Stomach (tissue), 9 donors: ENCODE data around the gene GPER1. TPM values are rescaled to one million over a fixed set of nuclear protein-coding genes. Genes with fewer than 3 reads are reported as not detected.

Experiments
- DNase-seq, 2 donors: peaks; one replicate each; pipeline versions ENCODE4 v3.0.0 to v3.0.0-alpha.2; 2013 to 2019
- H3K27ac ChIP-seq, 5 donors: fragments of 200-600 bp in 4 of 5; sonication (generic) in 4 of 5; one replicate each; pipeline ENCODE4 v1.5.1; 2013 to 2019; ENCODE audit warnings: mild to moderate bottlenecking in 1 of 5, moderate library complexity in 1 of 5
- H3K27me3 ChIP-seq, 3 donors: fragments of 200-600 bp; sonication (generic); one replicate each; pipeline ENCODE4 v1.5.1; 2017 to 2019; ENCODE audit warnings: mixed run types in 1 of 3
- H3K36me3 ChIP-seq, 4 donors: fragments of 200-600 bp; sonication (generic); 1 replicate in 3 of 4; 2 replicates in 1 of 4; pipeline ENCODE4 v1.5.1; 2016 to 2019
- H3K4me1 ChIP-seq, 4 donors: fragments of 200-600 bp; sonication (generic); one replicate each; pipeline ENCODE4 v1.5.1; 2016 to 2019
- H3K4me3 ChIP-seq, 4 donors: fragments of 200-600 bp; sonication (generic) in 3 of 4; one replicate each; pipeline ENCODE4 v1.5.1; 2016 to 2019; ENCODE audit warnings: mild to moderate bottlenecking in 1 of 4
- H3K9me3 ChIP-seq, 4 donors: fragments of 200-600 bp; sonication (generic); one replicate each; pipeline ENCODE4 v1.5.1; 2016 to 2019
- EP300 ChIP-seq: sonication (generic); formaldehyde crosslinking; IDR thresholded peaks from one replicate; pipeline ENCODE4 v1.6.1; 2017; ENCODE audit warnings: antibody characterized with exemption
- POLR2A ChIP-seq, 4 donors: fragments of 450-650 bp; IDR thresholded peaks; one replicate each; pipeline ENCODE4 v1.6.1; 2016; ENCODE audit warnings: antibody characterized with exemption in 4 of 4, control low read depth in 2 of 4, mild to moderate bottlenecking in 1 of 4, moderate library complexity in 1 of 4
- POLR2AphosphoS5 ChIP-seq, 3 donors: sonication (generic); formaldehyde crosslinking; IDR thresholded peaks; one replicate each; pipeline ENCODE4 v1.6.1; 2016; ENCODE audit warnings: antibody characterized with exemption in 3 of 3
- WGBS, 5 donors: extraction: QIAGEN DNeasy Blood & Tissue Kit in 3 of 5; methylation state at CpG; one replicate each; pipeline versions ENCODE4 v1.1.5 to v1.1.7; 2013 to 2018; 5-methylcytosine and 5-hydroxymethylcytosine counted together
- intact Hi-C: fragments of 100-400 bp; cut with DNase I; formaldehyde crosslinking; loops from one replicate; pipeline ENCODE4 v1.15.1; 2023; ENCODE audit warnings: low total_unique reads
- polyA plus RNA-seq, 3 donors: library from polyadenylated mRNA; stranded (reverse); fragments of 200-250 nt; gene quantifications; one replicate each; pipeline ENCODE4 v1.2.3, GENCODE V29; 2013
- total RNA-seq, 5 donors: library from RNA; depleted of rRNA; stranded (reverse); fragments of >200 nt; gene quantifications; one replicate each; pipeline versions ENCODE4 v1.1.0 to v1.2.3, GENCODE V29; 2014 to 2016
- TF ChIP-seq, protein P1 (sequence below), 7 experiments: fragments of 450-650 bp in 4 of 7; fragments of 200-600 bp in 3 of 7; sonication (generic) in 3 of 7; IDR thresholded peaks; one replicate each; pipeline ENCODE4 v1.5.1; 2016 to 2019; ENCODE audit warnings: antibody characterized with exemption in 7 of 7, control low read depth in 2 of 7, mild to moderate bottlenecking in 1 of 7
- donor health status: healthy with polysubstance abuse.
- donor health status: Bipolar disorder and iron deficiency.
- donor health status: healthy.

The GPER1 gene
- total and polyA plus RNA-seq, 8 donors = 0.58 to 31.2 (median 18.3) TPM; not detected in 1

DNA sequence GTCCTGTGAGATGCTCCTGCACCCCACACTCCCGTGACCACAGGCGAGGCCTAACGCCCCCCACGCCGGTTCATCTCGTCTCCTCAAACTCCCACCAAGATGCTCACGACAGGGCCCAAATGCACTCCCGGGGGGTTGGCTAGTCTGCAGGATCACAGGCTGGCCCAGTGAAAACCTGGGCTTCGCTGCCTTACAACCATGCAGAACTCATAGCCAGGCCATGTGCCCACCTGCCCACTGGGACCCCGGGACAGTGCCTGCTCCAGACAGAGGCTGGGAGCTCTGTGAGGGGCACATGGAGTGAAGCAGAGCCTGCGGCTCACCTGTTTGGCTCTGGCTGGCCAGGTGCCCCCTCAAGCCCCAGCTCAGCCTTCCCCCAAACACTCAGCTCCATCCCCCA is 9.4 kb upstream of the GPER1 start:
- 94 to 98% (median 96%) methylated on average over 9 to 11 of the region's 11 CpGs for WGBS, 5 donors
- Histone ChIP-seq H3K4me1 (peaks cover 34 to 63% (median 53%) of the 10 kb centered on the region in 4 donors), H3K9me3 (no peaks in the 10 kb centered on the region), H3K36me3 (no peaks in the 10 kb centered on the region), H3K27ac (peak overlapping the region in 3 of 5 donors; percentile 58 to 82 (median 71)), H3K27me3 (no peaks in the 10 kb centered on the region), H3K4me3 (no peak overlapping the region)
- intact Hi-C loops = no loop called here
- TF ChIP-seq POLR2AphosphoS5 (IDR thresholded peaks at IDR 0.05) = no peak
- DNase-seq = no peak

DNA sequence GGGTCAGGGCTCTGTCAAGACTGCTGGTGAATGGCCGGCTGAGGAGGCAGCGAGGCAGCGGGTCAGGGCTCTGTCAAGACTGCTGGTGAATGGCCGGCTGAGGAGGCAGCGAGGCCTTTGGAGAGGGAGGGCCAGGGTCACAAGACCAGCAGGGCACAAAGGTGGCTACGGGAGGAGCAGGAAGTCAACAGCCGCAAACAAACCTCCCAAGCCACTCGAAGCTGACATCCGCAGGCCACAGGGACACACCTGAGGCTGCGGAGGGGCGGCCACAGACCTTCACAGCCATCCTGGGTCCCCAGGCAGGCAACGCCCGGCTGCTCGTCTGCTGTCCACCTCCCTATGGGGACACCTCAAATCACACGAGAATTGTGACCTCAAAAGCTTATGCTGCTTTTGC is 8.9 kb upstream of the GPER1 start:
- Histone ChIP-seq H3K4me1 (peaks cover 34 to 68% (median 57%) of the 10 kb centered on the region in 4 donors), H3K4me3 (no peak overlapping the region), H3K36me3 (no peaks in the 10 kb centered on the region), H3K27me3 (no peaks in the 10 kb centered on the region), H3K27ac (no peak overlapping the region), H3K9me3 (no peaks in the 10 kb centered on the region)
- TF ChIP-seq POLR2AphosphoS5 (IDR thresholded peaks at IDR 0.05) (no peak), POLR2A (IDR thresholded peaks at IDR 0.05) (no peak), EP300 (no peak)
- TF ChIP-seq, protein P1, sequence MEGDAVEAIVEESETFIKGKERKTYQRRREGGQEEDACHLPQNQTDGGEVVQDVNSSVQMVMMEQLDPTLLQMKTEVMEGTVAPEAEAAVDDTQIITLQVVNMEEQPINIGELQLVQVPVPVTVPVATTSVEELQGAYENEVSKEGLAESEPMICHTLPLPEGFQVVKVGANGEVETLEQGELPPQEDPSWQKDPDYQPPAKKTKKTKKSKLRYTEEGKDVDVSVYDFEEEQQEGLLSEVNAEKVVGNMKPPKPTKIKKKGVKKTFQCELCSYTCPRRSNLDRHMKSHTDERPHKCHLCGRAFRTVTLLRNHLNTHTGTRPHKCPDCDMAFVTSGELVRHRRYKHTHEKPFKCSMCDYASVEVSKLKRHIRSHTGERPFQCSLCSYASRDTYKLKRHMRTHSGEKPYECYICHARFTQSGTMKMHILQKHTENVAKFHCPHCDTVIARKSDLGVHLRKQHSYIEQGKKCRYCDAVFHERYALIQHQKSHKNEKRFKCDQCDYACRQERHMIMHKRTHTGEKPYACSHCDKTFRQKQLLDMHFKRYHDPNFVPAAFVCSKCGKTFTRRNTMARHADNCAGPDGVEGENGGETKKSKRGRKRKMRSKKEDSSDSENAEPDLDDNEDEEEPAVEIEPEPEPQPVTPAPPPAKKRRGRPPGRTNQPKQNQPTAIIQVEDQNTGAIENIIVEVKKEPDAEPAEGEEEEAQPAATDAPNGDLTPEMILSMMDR (IDR thresholded peaks at IDR 0.05) = no peak
- no peak for DNase-seq
- intact Hi-C loops = no loop called here
- 76 to 85% (median 82%) methylated on average over 15 of the region's 15 CpGs for WGBS, 5 donors

DNA sequence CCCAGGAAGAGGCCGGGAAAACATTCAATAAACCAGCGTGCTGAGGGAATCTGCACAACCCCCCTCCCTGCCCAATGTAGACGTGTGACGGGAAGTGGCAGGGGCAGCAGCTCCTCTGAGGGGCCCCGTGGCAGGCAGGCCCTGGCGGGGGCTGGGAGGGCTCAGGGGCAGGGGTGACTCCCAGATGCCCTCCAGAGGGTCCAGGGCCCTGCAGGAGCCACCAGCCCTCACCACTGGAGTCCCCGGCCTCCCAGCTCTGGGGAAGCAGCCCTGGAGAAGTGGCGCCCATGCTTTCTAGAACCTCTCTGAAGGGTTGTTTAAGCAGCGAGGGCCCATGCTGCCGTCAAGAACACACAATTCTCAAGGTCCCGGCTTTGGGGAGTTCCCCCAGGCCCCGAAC is 8.4 kb upstream of the GPER1 start:
- Histone ChIP-seq H3K27me3 (no peaks in the 10 kb centered on the region), H3K27ac (no peak overlapping the region), H3K9me3 (no peaks in the 10 kb centered on the region), H3K4me1 (peaks cover 34 to 74% (median 63%) of the 10 kb centered on the region in 4 donors), H3K36me3 (no peaks in the 10 kb centered on the region), H3K4me3 (no peak overlapping the region)
- intact Hi-C loops = no loop called here
- 73 to 92% (median 87%) methylated on average over 8 to 12 of the region's 12 CpGs for WGBS, 5 donors
- no peak for TF ChIP-seq POLR2A (IDR thresholded peaks at IDR 0.05)
- no peak for DNase-seq

DNA sequence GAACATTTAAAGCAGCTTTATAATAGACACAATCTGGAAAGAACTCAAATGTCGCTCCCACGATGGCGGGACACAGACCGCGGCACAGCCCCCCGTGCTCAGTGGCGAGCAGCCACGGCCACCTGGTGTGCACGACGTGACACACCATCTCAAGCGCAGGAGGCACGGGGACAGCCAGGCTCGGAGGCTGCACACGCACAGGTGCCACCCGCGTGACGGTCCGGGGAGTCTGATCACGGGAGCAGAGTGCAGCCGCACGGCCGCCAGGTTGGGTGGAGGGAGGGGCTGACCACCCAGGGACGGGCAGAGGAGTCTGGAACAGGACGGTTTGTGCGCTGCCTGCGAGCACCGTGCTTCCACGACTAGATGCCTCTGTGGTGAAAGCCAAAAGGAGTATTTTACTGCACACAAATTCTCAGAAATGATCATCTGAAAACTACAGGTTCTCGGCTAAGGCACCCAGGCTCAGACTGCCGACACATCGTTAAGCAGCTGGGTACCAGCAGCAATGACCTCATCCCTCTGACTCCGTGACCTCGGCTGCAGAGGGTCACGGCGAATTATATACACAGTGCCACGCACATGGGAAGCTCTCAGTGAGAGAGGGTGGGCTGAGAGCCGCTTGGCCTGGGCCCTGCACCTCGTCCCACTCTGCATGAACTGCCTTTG is 7.5 kb upstream of the GPER1 start:
- no peak overlapping the region for H3K4me3 ChIP-seq
- no peaks in the 10 kb centered on the region for H3K36me3 ChIP-seq
- no peak for DNase-seq
- TF ChIP-seq EP300 = no peak
- intact Hi-C loops = no loop called here
- H3K27me3 ChIP-seq = no peaks in the 10 kb centered on the region
- WGBS, 5 donors = 90 to 94% (median 90%) methylated on average over 33 to 38 of the region's 38 CpGs
- no peaks in the 10 kb centered on the region for H3K9me3 ChIP-seq
- no peak overlapping the region for H3K27ac ChIP-seq
- peaks cover 37 to 79% (median 71%) of the 10 kb centered on the region in 4 donors for H3K4me1 ChIP-seq

DNA sequence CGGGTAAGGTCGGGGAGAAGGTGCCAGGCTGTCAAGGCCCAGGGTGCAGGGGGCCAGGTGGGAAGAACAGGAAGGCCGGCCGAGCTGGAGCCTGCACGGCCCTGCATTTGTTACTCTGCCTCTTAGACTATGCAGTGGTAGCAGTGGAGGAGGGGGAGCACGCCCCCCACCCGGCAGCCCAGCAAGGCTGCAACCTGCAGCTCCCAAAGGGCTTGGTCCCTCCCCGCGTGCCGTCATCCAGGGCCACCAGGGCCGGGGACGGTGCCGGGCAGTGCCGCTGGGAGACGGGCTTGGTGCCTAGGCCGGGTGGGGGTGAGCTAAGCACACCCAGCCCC is 7.0 kb upstream of the GPER1 start:
- TF ChIP-seq, protein P1 (IDR thresholded peaks at IDR 0.05) = no peak
- no peak for TF ChIP-seq EP300
- TF ChIP-seq POLR2AphosphoS5 (IDR thresholded peaks at IDR 0.05) = no peak
- no peak for TF ChIP-seq POLR2A (IDR thresholded peaks at IDR 0.05)
- Histone ChIP-seq H3K36me3 (no peaks in the 10 kb centered on the region), H3K9me3 (no peaks in the 10 kb centered on the region), H3K4me1 (peaks cover 40 to 78% (median 74%) of the 10 kb centered on the region in 4 donors), H3K27ac (no peak overlapping the region), H3K4me3 (no peak overlapping the region), H3K27me3 (no peaks in the 10 kb centered on the region)
- intact Hi-C loops = no loop called here
- 88 to 93% (median 91%) methylated on average over 14 to 16 of the region's 16 CpGs for WGBS, 5 donors
- no peak for DNase-seq

DNA sequence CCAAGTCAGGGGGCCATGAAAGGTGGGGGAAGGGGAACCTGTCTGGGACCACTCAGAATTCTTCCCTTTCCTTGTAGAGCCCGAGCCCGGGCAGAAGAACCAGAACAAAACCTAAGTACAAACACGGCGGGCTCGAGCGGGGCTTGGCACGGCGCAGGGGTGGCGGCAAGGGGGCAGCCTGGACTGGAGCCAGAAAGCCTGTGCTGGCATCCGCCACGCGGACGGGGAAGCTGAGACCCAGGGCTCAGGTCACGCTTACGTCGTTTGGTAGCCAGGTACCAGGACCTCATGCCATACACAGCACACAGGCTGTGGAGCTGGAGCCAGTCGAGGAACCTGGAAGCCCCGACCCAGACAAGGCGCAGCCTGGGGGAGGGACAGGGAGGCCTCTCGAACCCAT is 6.6 kb upstream of the GPER1 start:
- DNase-seq = no peak
- Histone ChIP-seq H3K27ac (no peak overlapping the region), H3K27me3 (no peaks in the 10 kb centered on the region), H3K4me3 (no peak overlapping the region), H3K4me1 (peaks cover 44 to 78% (median 74%) of the 10 kb centered on the region in 4 donors), H3K9me3 (no peaks in the 10 kb centered on the region), H3K36me3 (no peaks in the 10 kb centered on the region)
- intact Hi-C loops = no loop called here
- WGBS, 5 donors = 74 to 83% (median 77%) methylated on average over 18 to 20 of the region's 20 CpGs
- TF ChIP-seq, protein P1 (IDR thresholded peaks at IDR 0.05) = no peak
- TF ChIP-seq EP300 = no peak
